SU-DHL-6 (cell line): Measurements from ENCODE around the gene EPHB3.

Source experiments
- H2AFZ ChIP-seq: fragments of 200-600 bp; sonication (generic); 2 replicates; pipeline ENCODE4 v1.6.1; 2014; ENCODE audit warnings: low read depth, mild to moderate bottlenecking, moderate library complexity, mixed read lengths, antibody characterized with exemption, low read length; ENCODE audit not compliant: severe bottlenecking
- H3F3A ChIP-seq: fragments of 200-600 bp; shearing (Covaris generic); 2 replicates; pipeline ENCODE4 v1.6.0; 2016; ENCODE audit warnings: antibody characterized with exemption, mild to moderate bottlenecking; ENCODE audit not compliant: insufficient read depth
- H3K27ac ChIP-seq: fragments of 200-600 bp; sonication (generic); 2 replicates; pipeline ENCODE4 v1.5.1; 2016; ENCODE audit warnings: low read depth, mild to moderate bottlenecking, low read length, moderate library complexity, mixed read lengths
- H3K27me3 ChIP-seq: fragments of 200-600 bp; sonication (generic), shearing (Covaris generic); 2 replicates; pipeline ENCODE4 v1.6.0; 2014; ENCODE audit warnings: mild to moderate bottlenecking, low read length
- H3K36me3 ChIP-seq: fragments of 200-600 bp; sonication (generic); 2 replicates; pipeline ENCODE4 v1.6.1; 2014; ENCODE audit warnings: mild to moderate bottlenecking, low read length, mixed read lengths
- H3K4me2 ChIP-seq: fragments of 300-600, 200-600 bp; shearing (Covaris generic), sonication (generic); 2 replicates; pipeline ENCODE4 v1.6.0; 2014; ENCODE audit warnings: low read length, low read depth, mild to moderate bottlenecking; ENCODE audit not compliant: poor library complexity, severe bottlenecking
- H3K4me3 ChIP-seq: fragments of 200-600 bp; sonication (generic); 2 replicates; pipeline ENCODE4 v1.5.1; 2014; ENCODE audit warnings: antibody characterized with exemption, low read length, mild to moderate bottlenecking, mixed read lengths; ENCODE audit not compliant: insufficient read depth, poor library complexity, severe bottlenecking
- H3K79me2 ChIP-seq: fragments of 200-600 bp; sonication (generic); 2 replicates; pipeline ENCODE4 v1.6.1; 2014; ENCODE audit warnings: mild to moderate bottlenecking, low read length, moderate library complexity; ENCODE audit not compliant: insufficient read depth
- H3K9ac ChIP-seq: fragments of 200-600 bp; sonication (generic); 2 replicates; pipeline ENCODE4 v1.7.0; 2014; ENCODE audit warnings: mild to moderate bottlenecking, low read length
- H3K9me2 ChIP-seq: fragments of 200-600 bp; sonication (generic); replicated peaks from 2 replicates; pipeline ENCODE4 v1.6.1; 2014; ENCODE audit warnings: low read length; ENCODE audit not compliant: insufficient read depth
- H3K9me3 ChIP-seq: fragments of 200-600 bp; sonication (generic); 2 replicates; pipeline ENCODE4 v1.6.1; 2014; ENCODE audit warnings: low read length, mixed read lengths; ENCODE audit not compliant: insufficient read depth
- H4K20me1 ChIP-seq: fragments of 200-600 bp; sonication (generic); 2 replicates; pipeline ENCODE4 v1.6.1; 2014; ENCODE audit warnings: low read depth, mild to moderate bottlenecking, antibody characterized with exemption, low read length, moderate library complexity, mixed read lengths
- EZH2phosphoT487 ChIP-seq: fragments of 200-600 bp; sonication (generic), shearing (Covaris generic); conservative IDR thresholded peaks from 2 replicates; pipeline ENCODE4 v1.6.1; 2018; ENCODE audit warnings: mild to moderate bottlenecking, antibody characterized with exemption, low read length, moderate library complexity, mixed read lengths
- TF ChIP-seq, protein P1 (sequence below): fragments of 200-600 bp; sonication (generic); IDR thresholded peaks from one replicate; pipeline ENCODE4 v1.5.1; 2017; ENCODE audit warnings: antibody characterized with exemption, mild to moderate bottlenecking, low read length, moderate library complexity; ENCODE audit not compliant: insufficient read depth, poor library complexity, severe bottlenecking

EPHB3 gene

DNA sequence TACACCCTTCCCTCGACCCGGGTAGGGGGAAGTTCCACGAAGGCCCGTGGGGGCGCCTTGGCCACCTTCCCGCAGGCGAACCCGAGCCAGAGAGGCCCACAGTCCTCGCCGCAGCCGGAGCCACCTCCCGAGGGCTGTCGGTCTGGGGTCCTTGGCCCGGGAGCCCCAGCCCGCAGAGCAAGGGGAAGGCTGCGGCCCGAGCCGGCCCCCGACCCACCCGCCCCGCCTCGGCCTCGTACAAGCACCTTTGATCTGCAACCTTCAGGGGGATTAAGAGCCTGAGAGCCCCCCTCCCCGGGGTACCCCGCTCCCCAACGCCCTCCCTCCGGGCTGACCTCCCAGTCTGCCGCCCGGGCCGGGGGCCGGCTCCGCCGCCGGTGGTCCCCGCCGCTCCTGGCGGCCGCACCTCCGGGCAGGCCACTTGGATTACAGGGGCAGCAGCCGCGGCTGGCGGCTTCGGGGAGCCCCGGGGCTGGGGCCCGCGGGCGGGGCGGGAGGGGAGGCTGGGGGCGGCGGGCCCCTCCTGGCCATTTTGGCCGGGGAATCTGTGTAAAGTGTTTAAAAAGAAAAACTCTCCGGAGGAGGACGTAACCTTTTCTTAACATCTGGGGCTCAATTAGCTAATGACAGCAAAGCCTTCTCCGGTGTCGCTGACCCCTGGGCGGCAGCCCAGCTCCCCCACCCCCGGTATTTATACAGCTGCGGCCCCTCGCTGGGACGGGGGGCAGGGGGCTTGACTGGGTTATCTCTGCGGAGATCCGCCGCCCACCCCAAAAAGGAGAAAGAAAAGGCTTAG lies 40.2 kb downstream of the EPHB3 start:
- Histone ChIP-seq H3K4me2 (no peak overlapping the region), H3K27me3 (no peaks in the 10 kb centered on the region)
- no peak for TF ChIP-seq EZH2phosphoT487
- TF ChIP-seq, protein P1, sequence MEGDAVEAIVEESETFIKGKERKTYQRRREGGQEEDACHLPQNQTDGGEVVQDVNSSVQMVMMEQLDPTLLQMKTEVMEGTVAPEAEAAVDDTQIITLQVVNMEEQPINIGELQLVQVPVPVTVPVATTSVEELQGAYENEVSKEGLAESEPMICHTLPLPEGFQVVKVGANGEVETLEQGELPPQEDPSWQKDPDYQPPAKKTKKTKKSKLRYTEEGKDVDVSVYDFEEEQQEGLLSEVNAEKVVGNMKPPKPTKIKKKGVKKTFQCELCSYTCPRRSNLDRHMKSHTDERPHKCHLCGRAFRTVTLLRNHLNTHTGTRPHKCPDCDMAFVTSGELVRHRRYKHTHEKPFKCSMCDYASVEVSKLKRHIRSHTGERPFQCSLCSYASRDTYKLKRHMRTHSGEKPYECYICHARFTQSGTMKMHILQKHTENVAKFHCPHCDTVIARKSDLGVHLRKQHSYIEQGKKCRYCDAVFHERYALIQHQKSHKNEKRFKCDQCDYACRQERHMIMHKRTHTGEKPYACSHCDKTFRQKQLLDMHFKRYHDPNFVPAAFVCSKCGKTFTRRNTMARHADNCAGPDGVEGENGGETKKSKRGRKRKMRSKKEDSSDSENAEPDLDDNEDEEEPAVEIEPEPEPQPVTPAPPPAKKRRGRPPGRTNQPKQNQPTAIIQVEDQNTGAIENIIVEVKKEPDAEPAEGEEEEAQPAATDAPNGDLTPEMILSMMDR, result no peak

DNA sequence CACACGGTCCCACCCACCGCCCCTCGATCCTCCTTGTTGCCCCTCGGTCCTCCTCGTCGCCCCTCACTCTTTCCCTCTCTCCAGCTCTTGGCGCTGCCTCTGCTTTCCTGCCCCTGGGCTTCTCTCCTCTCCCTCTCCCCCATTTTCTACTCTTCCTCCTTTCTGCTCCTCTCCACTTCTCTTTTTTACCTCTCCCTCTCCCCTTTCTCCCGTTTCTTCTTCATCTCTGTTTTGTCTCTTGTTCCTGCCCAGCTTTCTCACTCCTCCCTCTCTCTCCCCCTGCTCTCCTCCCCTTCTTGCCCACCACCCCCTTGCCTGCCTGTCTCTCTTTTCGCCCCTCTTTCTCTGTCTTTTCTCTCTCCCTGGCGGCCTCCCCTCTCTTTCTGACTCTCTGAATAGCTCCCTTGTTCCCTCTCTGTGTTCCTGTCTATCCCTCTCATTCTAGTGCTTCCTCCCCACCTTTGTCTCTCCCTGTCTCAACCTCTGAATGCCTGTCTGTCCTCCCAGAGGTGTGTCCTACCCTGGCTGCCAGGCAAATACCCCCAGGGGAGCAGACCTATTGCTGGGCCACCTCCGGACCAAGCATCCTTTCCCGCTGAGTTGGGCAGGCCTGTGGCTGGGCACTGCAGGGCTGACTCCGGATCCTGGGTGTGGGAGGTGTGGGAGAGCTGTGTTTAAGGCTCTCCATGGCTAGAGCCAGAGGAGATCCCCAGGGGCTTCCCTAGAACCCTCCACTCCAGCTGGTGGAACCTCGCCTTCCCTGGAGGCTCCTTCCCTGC lies 41.0 kb downstream of the EPHB3 start:
- H4K20me1 ChIP-seq, result no peaks in the 10 kb centered on the region
- TF ChIP-seq EZH2phosphoT487, result no peak
- TF ChIP-seq, protein P1, result no peak
- no peaks in the 10 kb centered on the region for H3K79me2 ChIP-seq
- H3K4me3 ChIP-seq, result no peak overlapping the region
- H3K36me3 ChIP-seq, result no peaks in the 10 kb centered on the region
- no peaks in the 10 kb centered on the region for H3K27me3 ChIP-seq
- no peaks in the 10 kb centered on the region for H3F3A ChIP-seq
- no peaks in the 10 kb centered on the region for H3K9me2 ChIP-seq
- no peak overlapping the region for H3K4me2 ChIP-seq
- H3K9me3 ChIP-seq, result no peaks in the 10 kb centered on the region
- no peak overlapping the region for H3K9ac ChIP-seq
- no peak overlapping the region for H3K27ac ChIP-seq
- no peak overlapping the region for H2AFZ ChIP-seq

More for the DNA sequence above, 40.2 kb downstream of the EPHB3 start:
- Histone ChIP-seq H4K20me1 (no peaks in the 10 kb centered on the region), H3F3A (no peaks in the 10 kb centered on the region), H3K4me3 (no peak overlapping the region), H3K9me2 (no peaks in the 10 kb centered on the region), H3K9ac (no peak overlapping the region), H3K79me2 (no peaks in the 10 kb centered on the region), H3K36me3 (no peaks in the 10 kb centered on the region), H3K9me3 (no peaks in the 10 kb centered on the region), H2AFZ (no peak overlapping the region), H3K27ac (no peak overlapping the region)

DNA sequence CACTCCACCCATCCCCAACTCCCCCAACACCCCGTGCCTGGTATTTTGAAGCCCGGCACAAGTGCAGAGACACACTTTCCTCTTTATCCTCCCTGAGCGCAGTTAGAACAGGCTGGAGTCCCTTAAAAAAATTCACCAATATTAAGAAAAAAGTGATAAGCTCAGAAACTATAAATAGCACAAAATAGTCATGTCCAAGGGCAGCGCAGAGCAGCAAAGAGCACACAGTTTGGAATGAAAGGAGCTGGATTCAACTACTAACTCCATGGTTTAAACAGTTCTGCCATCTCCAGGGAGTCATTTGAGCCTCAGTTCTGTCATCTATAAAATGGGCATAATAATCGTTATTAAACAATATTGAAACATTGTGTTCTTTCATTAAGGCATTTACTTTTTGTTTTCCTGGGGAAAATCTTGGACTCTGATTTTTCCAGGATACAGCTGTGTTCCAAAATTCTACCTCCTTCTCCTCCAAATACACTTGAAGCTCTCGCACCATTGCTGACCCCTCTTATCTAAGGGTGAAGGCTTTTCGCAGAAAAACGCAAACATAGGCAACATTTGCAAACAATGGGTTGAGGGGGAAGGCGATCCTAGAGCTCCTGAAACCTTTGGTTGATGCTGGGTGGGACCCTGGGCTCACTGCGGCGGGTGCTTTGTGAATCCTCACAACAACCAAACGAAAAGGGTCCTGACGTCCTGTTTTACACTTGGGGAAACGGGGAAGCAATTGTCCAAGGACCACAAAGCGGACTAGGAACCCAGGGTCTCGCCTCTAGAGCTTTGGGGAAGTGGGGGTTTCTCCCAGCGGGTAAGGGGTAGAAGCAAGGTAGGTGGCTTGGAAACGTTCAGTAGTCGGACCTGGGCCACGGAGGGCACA lies 41.8 kb downstream of the EPHB3 start:
- H3K9me2 ChIP-seq, result no peaks in the 10 kb centered on the region
- H3K9me3 ChIP-seq, result no peaks in the 10 kb centered on the region
- H3F3A ChIP-seq, result no peaks in the 10 kb centered on the region
- no peak overlapping the region for H3K27ac ChIP-seq
- H3K36me3 ChIP-seq, result no peaks in the 10 kb centered on the region
- H4K20me1 ChIP-seq, result no peaks in the 10 kb centered on the region
- TF ChIP-seq EZH2phosphoT487, result no peak
- TF ChIP-seq, protein P1, result no peak
- no peak overlapping the region for H3K4me2 ChIP-seq
- no peak overlapping the region for H3K4me3 ChIP-seq
- H3K79me2 ChIP-seq, result no peaks in the 10 kb centered on the region
- no peaks in the 10 kb centered on the region for H3K27me3 ChIP-seq
- no peak overlapping the region for H3K9ac ChIP-seq
- no peak overlapping the region for H2AFZ ChIP-seq
